A673 (cell line): ENCODE results near the gene GCNT1.

Source experiments
- EZH2 ChIP-seq: fragments of 200-600 bp; sonication (generic); IDR thresholded peaks from 2 replicates; pipeline ENCODE4 v1.6.1; 2017; ENCODE audit warnings: borderline replicate concordance, low read depth, mild to moderate bottlenecking, mixed read lengths, antibody characterized with exemption, low read length; ENCODE audit not compliant: poor library complexity, severe bottlenecking
- TF ChIP-seq, protein P1 (sequence below): fragments of 300-800, 200-600 bp; sonication (generic); conservative IDR thresholded peaks from 2 replicates; pipeline ENCODE4 v1.5.1; 2017; ENCODE audit warnings: low read depth, mild to moderate bottlenecking, antibody characterized with exemption, low read length, moderate library complexity, mixed read lengths

DNA sequence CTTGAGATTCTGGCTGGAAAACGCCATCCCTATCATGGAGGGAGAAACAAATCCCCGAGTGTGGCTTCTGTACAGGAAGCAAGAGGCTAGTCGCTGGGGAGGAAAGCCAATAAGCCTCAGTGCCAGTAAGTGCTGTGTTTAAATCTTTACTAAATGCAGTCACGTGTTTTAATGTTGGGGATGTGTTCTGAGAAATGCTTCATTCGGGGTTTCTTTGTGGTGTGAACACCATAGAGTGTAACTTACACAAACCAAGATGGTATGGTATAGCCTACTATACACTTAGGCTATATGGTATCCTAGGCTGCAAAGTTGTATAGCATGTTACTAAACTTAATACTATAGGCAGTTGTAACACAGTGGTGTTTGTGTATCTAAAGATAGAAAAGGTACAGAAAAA lies 94.7 kb downstream of the GCNT1 start:
- TF ChIP-seq EZH2: no peak
- TF ChIP-seq, protein P1, sequence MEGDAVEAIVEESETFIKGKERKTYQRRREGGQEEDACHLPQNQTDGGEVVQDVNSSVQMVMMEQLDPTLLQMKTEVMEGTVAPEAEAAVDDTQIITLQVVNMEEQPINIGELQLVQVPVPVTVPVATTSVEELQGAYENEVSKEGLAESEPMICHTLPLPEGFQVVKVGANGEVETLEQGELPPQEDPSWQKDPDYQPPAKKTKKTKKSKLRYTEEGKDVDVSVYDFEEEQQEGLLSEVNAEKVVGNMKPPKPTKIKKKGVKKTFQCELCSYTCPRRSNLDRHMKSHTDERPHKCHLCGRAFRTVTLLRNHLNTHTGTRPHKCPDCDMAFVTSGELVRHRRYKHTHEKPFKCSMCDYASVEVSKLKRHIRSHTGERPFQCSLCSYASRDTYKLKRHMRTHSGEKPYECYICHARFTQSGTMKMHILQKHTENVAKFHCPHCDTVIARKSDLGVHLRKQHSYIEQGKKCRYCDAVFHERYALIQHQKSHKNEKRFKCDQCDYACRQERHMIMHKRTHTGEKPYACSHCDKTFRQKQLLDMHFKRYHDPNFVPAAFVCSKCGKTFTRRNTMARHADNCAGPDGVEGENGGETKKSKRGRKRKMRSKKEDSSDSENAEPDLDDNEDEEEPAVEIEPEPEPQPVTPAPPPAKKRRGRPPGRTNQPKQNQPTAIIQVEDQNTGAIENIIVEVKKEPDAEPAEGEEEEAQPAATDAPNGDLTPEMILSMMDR: no peak
